NCI-H1092 (cell line): ENCODE data around the gene NR1H4.
A peak's percentile ranks its signal among the peaks of the same experiment; 100 is the strongest.
"Not testable (repeated sequence)": the region's sequence is repeated elsewhere in the genome, so short reads cannot be mapped to it uniquely, and the experiment has no call there.

ENCODE experiments used
- DNase-seq: peaks from one replicate; lab custom pipeline; 2025; lab: John Stamatoyannopoulos, UW

Gene NR1H4

GRCh38 chr12:100567945-100568344 is 94.3 kb downstream of the NR1H4 start:
- DNase-seq = no peak

- no peak for DNase-seq
Measured at GRCh38 chr12:100572184-100572583, 98.5 kb downstream of the NR1H4 start.

GRCh38 chr12:100573292-100574186 is 99.9 kb downstream of the NR1H4 start, which contains the start of gene GAS2L3:
TSS of gene GAS2L3 (plus strand) at chr12:100573684. CDS start at chr12:100594905, 21,221 bp downstream.
- peak; percentile 71 for DNase-seq

- no peak for DNase-seq
Measured at GRCh38 chr12:100574187-100575074, 100.8 kb downstream of the NR1H4 start.

- no peak for DNase-seq
Measured at GRCh38 chr12:100576331-100577036, 102.8 kb downstream of the NR1H4 start.

GRCh38 chr12:100578923-100579322 is 105.3 kb downstream of the NR1H4 start:
- no peak for DNase-seq

- DNase-seq = no peak
Measured at GRCh38 chr12:100579844-100580243, 106.2 kb downstream of the NR1H4 start.

- DNase-seq = no peak
Measured at GRCh38 chr12:100584256-100584655, 110.6 kb downstream of the NR1H4 start.

GRCh38 chr12:100591979-100592378 is 118.3 kb downstream of the NR1H4 start:
- no peak for DNase-seq

GRCh38 chr12:100593490-100593889 is 119.8 kb downstream of the NR1H4 start:
- no peak for DNase-seq

GRCh38 chr12:100601626-100602025 is 128.0 kb downstream of the NR1H4 start:
- no peak for DNase-seq

- DNase-seq = not testable (repeated sequence)
Measured at GRCh38 chr12:100602997-100603396, 129.3 kb downstream of the NR1H4 start.

GRCh38 chr12:100608776-100609175 is 135.1 kb downstream of the NR1H4 start:
- DNase-seq = no peak

- DNase-seq = no peak
Measured at GRCh38 chr12:100610666-100611430, 137.2 kb downstream of the NR1H4 start.

GRCh38 chr12:100612606-100613005 is 138.9 kb downstream of the NR1H4 start:
- DNase-seq = no peak
